ENCODE results near the gene NKX6-2.
"Not testable (repeated sequence)": the region's sequence is repeated elsewhere in the genome, so short reads cannot be mapped to it uniquely, and the experiment has no call there.

Gene NKX6-2

GRCh38 chr10:132761395-132762060, 24.4 kb downstream of the NKX6-2 start:
- in situ Hi-C loops (cut with MboI; ENCODE audit: low sequenced_read_pairs) = no loop called here

GRCh38 chr10:132758865-132759264, 27.1 kb downstream of the NKX6-2 start:
- in situ Hi-C loops (cut with MboI; ENCODE audit: low sequenced_read_pairs) = no loop called here

- in situ Hi-C loops (cut with MboI; ENCODE audit: low sequenced_read_pairs) = no loop called here
Observed at GRCh38 chr10:132757171-132757570, 28.8 kb downstream of the NKX6-2 start.

- in situ Hi-C loops (cut with MboI; ENCODE audit: low sequenced_read_pairs) = no loop called here
Observed at GRCh38 chr10:132756591-132756990, 29.4 kb downstream of the NKX6-2 start.

GRCh38 chr10:132755166-132755711, 30.7 kb downstream of the NKX6-2 start:
- in situ Hi-C loops (cut with MboI; ENCODE audit: low sequenced_read_pairs) = no loop called here

GRCh38 chr10:132754071-132754470, 31.9 kb downstream of the NKX6-2 start:
- in situ Hi-C loops (cut with MboI; ENCODE audit: low sequenced_read_pairs) = no loop called here

GRCh38 chr10:132753596-132753995, 32.4 kb downstream of the NKX6-2 start:
- in situ Hi-C loops (cut with MboI; ENCODE audit: low sequenced_read_pairs) = no loop called here

- in situ Hi-C loops (cut with MboI; ENCODE audit: low sequenced_read_pairs) = no loop called here
Observed at GRCh38 chr10:132752961-132753360, 33.0 kb downstream of the NKX6-2 start.

- in situ Hi-C loops (cut with MboI; ENCODE audit: low sequenced_read_pairs) = no loop called here
Observed at GRCh38 chr10:132752378-132752777, 33.6 kb downstream of the NKX6-2 start.

- in situ Hi-C loops (cut with MboI; ENCODE audit: low sequenced_read_pairs) = no loop called here
Observed at GRCh38 chr10:132750936-132751335, 35.0 kb downstream of the NKX6-2 start.

- in situ Hi-C loops (cut with MboI; ENCODE audit: low sequenced_read_pairs) = no loop called here
Observed at GRCh38 chr10:132749371-132749795, 36.6 kb downstream of the NKX6-2 start.

GRCh38 chr10:132748545-132749370, 37.2 kb downstream of the NKX6-2 start:
- in situ Hi-C loops (cut with MboI; ENCODE audit: low sequenced_read_pairs) = no loop called here

- in situ Hi-C loops (cut with MboI; ENCODE audit: low sequenced_read_pairs) = no loop called here
Observed at GRCh38 chr10:132748135-132748534, 37.8 kb downstream of the NKX6-2 start.

GRCh38 chr10:132746801-132747625, 38.9 kb downstream of the NKX6-2 start:
- in situ Hi-C loops (cut with MboI; ENCODE audit: low sequenced_read_pairs) = no loop called here

- in situ Hi-C loops (cut with MboI; ENCODE audit: low sequenced_read_pairs) = no loop called here
Observed at GRCh38 chr10:132746386-132746785, 39.6 kb downstream of the NKX6-2 start.

- in situ Hi-C loops (cut with MboI; ENCODE audit: low sequenced_read_pairs) = no loop called here
Observed at GRCh38 chr10:132745971-132746370, 40.0 kb downstream of the NKX6-2 start.

GRCh38 chr10:132745511-132745910, 40.4 kb downstream of the NKX6-2 start:
- in situ Hi-C loops (cut with MboI; ENCODE audit: low sequenced_read_pairs) = no loop called here

GRCh38 chr10:132744839-132745238, 41.1 kb downstream of the NKX6-2 start:
- in situ Hi-C loops (cut with MboI; ENCODE audit: low sequenced_read_pairs) = no loop called here

- in situ Hi-C loops (cut with MboI; ENCODE audit: low sequenced_read_pairs) = no loop called here
Observed at GRCh38 chr10:132743925-132744490, 41.9 kb downstream of the NKX6-2 start.

GRCh38 chr10:132743196-132743924, 42.6 kb downstream of the NKX6-2 start:
- in situ Hi-C loops (cut with MboI; ENCODE audit: low sequenced_read_pairs) = not testable (repeated sequence)
